UCSD-AML1 (cell line): ENCODE measurements around the gene GNAS.

Experiments used
- DNase-seq: peaks from one replicate; lab custom pipeline; 2025; ENCODE audit not compliant: unreplicated experiment; lab: John Stamatoyannopoulos, UW

The GNAS gene

GRCh38 chr20:58853466-58853865, 950 bp downstream of the GNAS start:
- DNase-seq: no peak

GRCh38 chr20:58853976-58854637, 1.6 kb downstream of the GNAS start:
- no peak for DNase-seq

GRCh38 chr20:58854638-58855471, 2.3 kb downstream of the GNAS start:
- DNase-seq: no peak

GRCh38 chr20:58855506-58856389, 3.2 kb downstream of the GNAS start:
- no peak for DNase-seq

- DNase-seq: no peak
Observed at GRCh38 chr20:58863044-58863790, 10.7 kb downstream of the GNAS start.

- no peak for DNase-seq
Observed at GRCh38 chr20:58864346-58864745, 11.8 kb downstream of the GNAS start.

DNA sequence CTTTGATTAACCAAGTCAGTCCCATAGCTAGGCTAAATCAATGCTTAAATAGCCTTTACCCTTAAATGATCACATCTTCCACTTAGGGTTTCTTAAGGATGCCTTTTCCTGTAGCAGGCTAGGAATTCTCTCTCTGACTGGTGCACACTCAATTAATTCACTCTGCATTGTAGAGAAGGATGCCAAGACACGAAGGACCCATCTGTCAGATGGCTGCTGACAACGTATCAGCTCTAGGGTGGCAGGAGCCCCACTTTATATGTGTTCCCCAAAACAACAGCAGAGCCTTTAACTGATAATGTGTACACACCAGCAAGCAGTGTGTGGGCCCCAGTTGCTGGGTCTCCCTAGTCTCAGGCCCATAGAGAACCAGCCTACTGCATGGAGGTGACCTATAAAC, 13.3 kb downstream of the GNAS start:
- no peak for DNase-seq

GRCh38 chr20:58867211-58867610, 14.7 kb downstream of the GNAS start:
- DNase-seq: no peak

DNA sequence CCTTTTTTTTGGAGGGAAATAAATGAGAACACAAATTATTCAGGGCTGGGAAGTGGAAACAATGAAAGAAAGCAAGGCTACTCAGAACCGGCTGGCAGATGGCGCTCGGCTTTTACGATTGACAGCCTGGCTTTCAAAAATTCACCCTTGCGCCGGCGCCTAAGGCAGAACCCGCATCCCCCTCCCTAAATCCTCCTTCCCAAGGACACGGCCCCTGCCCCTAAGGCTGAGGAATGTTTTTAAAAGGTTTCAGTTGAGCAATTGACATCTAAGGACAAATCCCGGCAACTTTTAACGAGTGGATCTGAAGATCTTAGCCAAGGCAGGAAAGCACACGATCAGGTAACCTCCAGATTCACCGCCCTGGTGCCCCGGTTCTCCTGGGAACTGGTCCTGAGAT, 16.3 kb downstream of the GNAS start:
- no peak for DNase-seq

DNA sequence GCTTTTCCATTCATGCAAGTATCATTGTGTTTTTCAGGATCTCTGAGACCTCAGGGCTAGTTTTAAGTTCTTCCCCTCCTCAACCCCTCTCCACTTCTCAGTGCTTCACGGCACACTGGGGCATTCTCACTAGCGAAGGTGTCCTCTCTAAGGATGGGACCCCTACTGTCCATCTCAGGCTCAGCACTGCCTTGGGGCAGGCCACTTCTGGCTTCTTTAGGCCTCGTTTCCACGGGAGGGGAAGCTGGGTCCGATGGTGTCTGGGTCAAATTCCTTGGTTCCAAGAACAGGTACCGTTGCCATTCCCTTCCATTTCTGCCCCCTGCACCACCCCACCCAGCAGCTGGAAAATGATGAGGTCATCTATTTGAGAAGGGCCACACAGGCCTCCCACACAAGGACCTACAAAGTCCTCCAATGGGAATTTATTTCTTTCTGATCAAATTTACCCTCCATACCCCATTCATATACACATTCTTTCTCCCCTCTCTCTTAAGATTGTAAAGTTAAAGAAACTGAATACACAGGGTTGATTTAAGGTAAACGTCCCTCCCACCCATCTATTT, 17.2 kb downstream of the GNAS start:
- no peak for DNase-seq

- peak; percentile 45 for DNase-seq
Observed at GRCh38 chr20:58870293-58871014, 17.9 kb downstream of the GNAS start.

GRCh38 chr20:58871533-58872102, 19.1 kb downstream of the GNAS start:
- no peak for DNase-seq

GRCh38 chr20:58874469-58874868, 22.0 kb downstream of the GNAS start:
- no peak for DNase-seq

DNA sequence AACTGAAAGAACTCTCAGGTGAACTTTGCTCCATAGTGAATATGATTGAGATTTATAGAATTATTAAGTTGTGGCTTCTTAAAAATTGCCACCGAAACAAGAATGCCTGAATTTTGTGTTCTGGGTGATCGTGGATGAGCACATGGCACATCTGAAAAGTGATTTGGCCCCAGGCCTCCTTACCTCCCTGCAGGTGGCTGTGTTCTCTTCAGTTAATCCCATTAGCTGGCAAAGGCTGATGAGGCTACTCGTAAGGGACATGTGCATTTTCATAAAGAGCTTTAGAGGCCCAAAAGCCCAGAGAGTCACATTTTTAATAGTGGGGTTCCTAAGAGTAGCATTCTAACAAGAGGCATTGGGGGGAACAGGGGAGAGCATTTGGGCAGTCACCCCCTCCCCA, 22.6 kb downstream of the GNAS start:
- no peak for DNase-seq

DNA sequence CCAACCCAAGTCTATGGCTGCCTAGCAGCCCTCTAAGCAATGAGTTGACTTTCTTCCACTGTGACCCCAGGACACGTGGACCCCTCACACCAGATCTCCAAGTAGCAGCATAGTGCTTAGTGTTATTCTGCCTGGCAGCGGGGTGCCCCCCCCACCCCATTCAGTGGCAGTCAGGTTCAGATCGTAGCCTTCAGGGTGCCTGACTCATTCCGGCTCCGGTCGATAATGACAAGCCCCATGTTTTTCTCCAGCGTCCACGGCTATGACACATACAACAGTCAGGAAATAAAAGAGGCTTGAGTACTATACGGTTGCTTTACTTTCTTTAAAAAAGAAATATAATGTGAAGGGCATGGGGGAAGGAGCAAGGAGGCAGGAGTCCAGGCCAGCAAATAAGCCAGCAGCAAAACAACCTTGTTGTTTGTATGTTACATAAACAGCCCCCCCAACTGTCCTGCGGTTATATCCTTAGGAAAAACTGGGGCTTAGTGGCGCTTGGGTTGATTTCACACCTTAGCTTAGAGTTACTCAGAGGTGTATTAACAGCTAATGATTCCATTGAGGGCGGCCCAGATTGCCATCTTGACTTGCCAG, 23.1 kb downstream of the GNAS start:
- no peak for DNase-seq

GRCh38 chr20:58876437-58876836, 23.9 kb downstream of the GNAS start:
- no peak for DNase-seq

- no peak for DNase-seq
Observed at GRCh38 chr20:58877050-58877975, 24.8 kb downstream of the GNAS start.

GRCh38 chr20:58877976-58878360, 25.5 kb downstream of the GNAS start:
- no peak for DNase-seq
